HG03469 (cell line): Measurements from ENCODE around the gene LMO3.
"Not testable (repeated sequence)": the region's sequence is repeated elsewhere in the genome, so short reads cannot be mapped to it uniquely, and the experiment has no call there.

ENCODE experiments used
- ATAC-seq: cut with Tn5 transposase; IDR thresholded peaks from one replicate; pipeline ENCODE4 v1.9.1; 2021; ENCODE audit warnings: mild to moderate bottlenecking, moderate library complexity, moderate number of reproducible peaks; ENCODE audit not compliant: unreplicated experiment

The LMO3 gene

DNA sequence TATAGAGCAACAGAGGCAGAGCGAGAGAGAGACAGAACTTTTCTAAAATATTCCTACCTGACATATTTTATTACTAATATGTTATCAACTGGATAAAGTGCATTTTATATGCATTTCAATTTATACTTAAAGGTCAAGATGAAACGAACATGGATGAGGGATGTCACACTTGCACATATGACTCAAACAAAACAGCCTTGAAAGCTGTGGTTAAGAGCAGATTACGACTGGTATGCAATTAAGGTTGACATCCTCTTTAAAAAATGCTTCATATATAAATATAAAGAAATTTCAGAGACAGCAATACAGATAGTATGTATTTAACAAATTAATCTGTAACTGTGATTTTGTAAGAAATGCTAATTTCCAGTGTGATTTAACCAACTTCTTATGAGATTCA is 52.5 kb downstream of the LMO3 start:
- ATAC-seq, result no peak

GRCh38 chr12:16552301-16552700 is 53.7 kb downstream of the LMO3 start:
- no peak for ATAC-seq

- ATAC-seq, result no peak
Measured at GRCh38 chr12:16545836-16546235, 60.1 kb downstream of the LMO3 start.

- ATAC-seq, result no peak
Measured at GRCh38 chr12:16542586-16542985, 63.4 kb downstream of the LMO3 start.

- not testable (repeated sequence) for ATAC-seq
Measured at GRCh38 chr12:16537652-16538051, 68.3 kb downstream of the LMO3 start.

GRCh38 chr12:16531621-16532020 is 74.3 kb downstream of the LMO3 start:
- ATAC-seq, result no peak

- no peak for ATAC-seq
Measured at GRCh38 chr12:16530268-16530850, 75.6 kb downstream of the LMO3 start.

GRCh38 chr12:16526693-16527092 is 79.3 kb downstream of the LMO3 start:
- no peak for ATAC-seq

- no peak for ATAC-seq
Measured at GRCh38 chr12:16524378-16524777, 81.6 kb downstream of the LMO3 start.

- no peak for ATAC-seq
Measured at GRCh38 chr12:16523951-16524331, 82.0 kb downstream of the LMO3 start.

DNA sequence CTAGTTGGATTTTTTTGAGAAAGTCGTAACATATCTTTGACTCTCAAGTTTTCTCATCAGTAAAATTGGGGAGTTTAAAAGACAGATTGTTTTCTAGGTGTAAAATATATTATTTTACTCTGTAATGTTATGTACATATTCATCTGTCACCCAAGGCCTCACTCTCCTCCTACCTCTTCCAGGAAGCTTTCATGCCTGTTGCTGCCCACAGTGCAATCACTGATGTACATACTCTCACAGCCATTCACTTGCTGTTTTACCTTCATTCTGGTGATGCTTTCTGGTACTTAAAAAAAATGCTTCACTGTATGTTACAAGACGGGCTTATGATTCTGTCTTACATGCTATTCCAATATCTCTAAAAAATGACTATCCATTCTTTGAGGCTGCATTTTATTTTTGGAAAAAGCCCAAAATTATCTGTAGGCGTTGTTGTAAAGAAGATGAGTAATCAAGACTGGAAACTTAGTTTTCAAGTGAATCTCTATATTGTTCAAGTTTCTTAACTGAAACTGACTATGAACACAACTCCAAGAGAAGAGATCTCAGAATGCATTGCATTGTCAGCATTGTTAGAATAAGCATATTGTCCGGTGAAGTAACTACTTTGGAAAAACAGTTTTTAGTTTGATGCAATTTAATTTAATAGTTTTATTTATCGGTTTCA is 82.5 kb downstream of the LMO3 start:
- no peak for ATAC-seq

DNA sequence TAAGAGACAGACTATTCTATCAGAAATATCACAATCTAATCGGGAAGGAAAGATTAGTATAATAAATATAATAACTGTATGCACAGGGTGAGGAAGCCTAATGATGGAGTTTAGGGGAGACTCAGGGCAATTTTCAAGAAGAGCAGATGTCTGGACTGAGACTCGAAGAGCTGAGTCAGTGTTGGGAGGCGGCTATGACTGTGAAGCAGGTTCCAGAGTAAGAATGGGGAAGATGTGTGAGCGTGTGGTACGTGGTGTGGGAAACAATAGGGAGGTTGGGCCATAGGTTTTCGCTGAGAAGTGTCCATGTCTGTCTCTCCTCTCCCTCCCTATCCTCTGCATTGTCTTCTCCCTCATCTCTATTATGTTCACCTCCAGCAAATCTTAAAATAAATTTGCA is 85.6 kb downstream of the LMO3 start:
- no peak for ATAC-seq

- ATAC-seq, result no peak
Measured at GRCh38 chr12:16515666-16516065, 90.3 kb downstream of the LMO3 start.

DNA sequence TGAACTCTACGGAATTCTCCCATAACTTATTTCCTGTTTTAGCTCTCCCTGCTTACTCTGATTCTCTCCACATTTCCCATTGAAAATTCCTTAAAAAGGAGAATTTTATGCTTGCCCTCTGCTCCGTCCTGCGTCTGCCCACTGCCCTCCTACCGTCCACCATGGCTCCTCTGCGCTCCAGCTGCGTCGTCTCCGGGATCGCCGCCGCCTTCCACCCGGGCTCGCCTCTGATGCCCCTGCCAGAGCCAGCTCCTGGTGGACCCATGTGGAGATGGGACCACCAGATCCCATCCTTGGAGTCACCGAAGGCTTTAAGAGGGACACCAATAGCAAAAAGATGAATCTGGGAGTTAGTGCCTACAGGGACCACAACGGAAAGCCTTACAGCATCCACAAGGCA is 92.7 kb downstream of the LMO3 start:
- ATAC-seq, result no peak

GRCh38 chr12:16509411-16509810 is 96.6 kb downstream of the LMO3 start:
- ATAC-seq, result no peak

DNA sequence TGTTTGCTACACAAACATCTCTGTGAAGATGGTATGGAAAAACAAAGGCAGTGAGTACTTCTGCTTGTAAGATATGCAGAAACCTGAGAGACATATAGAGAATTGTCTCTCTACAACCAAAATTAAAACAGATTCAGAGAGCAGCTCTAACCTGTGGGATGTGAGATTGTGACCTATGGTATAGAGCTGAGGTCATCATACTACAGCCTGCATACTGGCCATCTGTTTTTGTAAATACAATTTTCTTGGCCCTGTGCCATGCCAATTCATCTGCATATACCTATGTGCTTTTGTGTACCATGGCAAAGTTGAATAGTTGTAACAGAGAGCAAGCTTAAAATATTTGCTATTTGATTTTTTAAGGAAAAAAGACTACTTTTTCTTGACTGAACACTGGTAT is 99.6 kb downstream of the LMO3 start:
- no peak for ATAC-seq

DNA sequence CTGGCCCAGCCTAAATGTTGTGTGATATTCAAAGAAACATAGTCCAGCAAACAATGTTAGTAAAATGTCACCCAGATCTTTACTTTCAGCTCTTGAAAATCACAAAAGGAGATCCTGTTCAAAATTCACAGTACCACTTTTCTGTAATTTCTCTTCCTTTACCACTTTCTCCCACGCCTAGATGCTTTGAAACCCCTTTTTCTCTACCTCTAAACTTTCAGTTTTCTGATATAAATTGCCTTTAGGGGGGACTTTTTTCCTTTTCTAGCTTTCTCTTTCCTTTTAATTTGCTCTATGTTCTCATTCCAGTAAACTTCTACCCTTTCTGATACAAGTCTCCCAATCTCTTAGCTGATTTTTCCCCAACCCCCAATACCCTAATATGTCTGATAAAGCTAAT is 101.8 kb downstream of the LMO3 start:
- no peak for ATAC-seq

GRCh38 chr12:16499611-16500010 is 106.4 kb downstream of the LMO3 start:
- no peak for ATAC-seq
